GM19452 (cell line): Measurements from ENCODE around the gene ICAM2.
"Not testable (repeated sequence)": the region's sequence is repeated elsewhere in the genome, so short reads cannot be mapped to it uniquely, and the experiment has no call there.

Experiments used
- ATAC-seq: cut with Tn5 transposase; IDR thresholded peaks from one replicate; pipeline ENCODE4 v1.9.1; 2021; ENCODE audit not compliant: unreplicated experiment

ICAM2 gene

GRCh38 chr17:64015447-64015846, 5.0 kb downstream of the ICAM2 start:
- ATAC-seq = no peak

GRCh38 chr17:64009571-64010402, 10.6 kb downstream of the ICAM2 start:
- ATAC-seq = no peak

GRCh38 chr17:64008830-64009229, 11.6 kb downstream of the ICAM2 start:
- ATAC-seq = no peak

GRCh38 chr17:64008346-64008745, 12.1 kb downstream of the ICAM2 start:
- no peak for ATAC-seq

- no peak for ATAC-seq
Observed at GRCh38 chr17:64007838-64008282, 12.6 kb downstream of the ICAM2 start.

- not testable (repeated sequence) for ATAC-seq
Observed at GRCh38 chr17:64007089-64007837, 13.2 kb downstream of the ICAM2 start.

GRCh38 chr17:64006361-64007088, 13.9 kb downstream of the ICAM2 start:
- no peak for ATAC-seq

- no peak for ATAC-seq
Observed at GRCh38 chr17:64005734-64006167, 14.7 kb downstream of the ICAM2 start.

GRCh38 chr17:64004903-64005733, 15.3 kb downstream of the ICAM2 start:
- ATAC-seq = no peak

GRCh38 chr17:64004218-64004770, 16.1 kb downstream of the ICAM2 start:
- no peak for ATAC-seq

- no peak for ATAC-seq
Observed at GRCh38 chr17:64003526-64004121, 16.8 kb downstream of the ICAM2 start.

GRCh38 chr17:64002658-64003525, 17.5 kb downstream of the ICAM2 start:
- no peak for ATAC-seq

GRCh38 chr17:64001763-64002529, 18.5 kb downstream of the ICAM2 start:
- ATAC-seq = no peak

- no peak for ATAC-seq
Observed at GRCh38 chr17:64001091-64001579, 19.3 kb downstream of the ICAM2 start.

GRCh38 chr17:63999680-64000531, 20.5 kb downstream of the ICAM2 start:
- no peak for ATAC-seq

GRCh38 chr17:63998721-63999679, 21.4 kb downstream of the ICAM2 start:
- no peak for ATAC-seq
